Measurements from ENCODE around the gene PARD3B.

Gene PARD3B

GRCh38 chr2:205612636-205613035 lies 1067.4 kb downstream of the PARD3B start:
- DNase-seq (ENCODE audit: low spot score): no peak

- DNase-seq (ENCODE audit: low spot score): no peak
These were observed 1068.8 kb downstream of the PARD3B start for GRCh38 chr2:205613970-205614559.

- no peak for DNase-seq (ENCODE audit: low spot score)
These were observed 1069.7 kb downstream of the PARD3B start for GRCh38 chr2:205614965-205615364.

- no peak for DNase-seq (ENCODE audit: low spot score)
These were observed 1072.6 kb downstream of the PARD3B start for GRCh38 chr2:205617905-205618304.

GRCh38 chr2:205619600-205619999 lies 1074.3 kb downstream of the PARD3B start:
- DNase-seq (ENCODE audit: low spot score): no peak

- no peak for DNase-seq (ENCODE audit: low spot score)
These were observed 1081.8 kb downstream of the PARD3B start for GRCh38 chr2:205627085-205627484.

GRCh38 chr2:205628422-205628821 lies 1083.1 kb downstream of the PARD3B start:
- DNase-seq (ENCODE audit: low spot score): no peak

GRCh38 chr2:205629091-205629776 lies 1084.0 kb downstream of the PARD3B start:
- no peak for DNase-seq (ENCODE audit: low spot score)

GRCh38 chr2:205633994-205634393 lies 1088.7 kb downstream of the PARD3B start:
- no peak for DNase-seq (ENCODE audit: low spot score)

- DNase-seq (ENCODE audit: low spot score): no peak
These were observed 1091.5 kb downstream of the PARD3B start for GRCh38 chr2:205636549-205637319.

GRCh38 chr2:205637320-205637602 lies 1092.0 kb downstream of the PARD3B start:
- no peak for DNase-seq (ENCODE audit: low spot score)

- DNase-seq (ENCODE audit: low spot score): no peak
These were observed 1092.7 kb downstream of the PARD3B start for GRCh38 chr2:205637779-205638503.

- no peak for DNase-seq (ENCODE audit: low spot score)
These were observed 1095.4 kb downstream of the PARD3B start for GRCh38 chr2:205640716-205641115.

GRCh38 chr2:205642599-205643356 lies 1097.5 kb downstream of the PARD3B start:
- DNase-seq (ENCODE audit: low spot score): no peak

GRCh38 chr2:205643391-205643885 lies 1098.2 kb downstream of the PARD3B start:
- DNase-seq (ENCODE audit: low spot score): no peak

GRCh38 chr2:205644018-205644417 lies 1098.7 kb downstream of the PARD3B start:
- DNase-seq (ENCODE audit: low spot score): no peak

- no peak for DNase-seq (ENCODE audit: low spot score)
These were observed 1101.4 kb downstream of the PARD3B start for GRCh38 chr2:205646680-205647079.

GRCh38 chr2:205650450-205650849 lies 1105.2 kb downstream of the PARD3B start:
- DNase-seq (ENCODE audit: low spot score): no peak

- DNase-seq (ENCODE audit: low spot score): no peak
These were observed 1105.7 kb downstream of the PARD3B start for GRCh38 chr2:205650931-205651330.

GRCh38 chr2:205651719-205652118 lies 1106.4 kb downstream of the PARD3B start:
- DNase-seq (ENCODE audit: low spot score): no peak

- DNase-seq (ENCODE audit: low spot score): no peak
These were observed 1109.8 kb downstream of the PARD3B start for GRCh38 chr2:205654878-205655605.

Measured in CD4-positive, alpha-beta T cell treated with Interleukin-2 at 100 ng/mL for 4 hours (primary cell).